Measurements from ENCODE around the gene CCDC33.

Gene CCDC33

DNA sequence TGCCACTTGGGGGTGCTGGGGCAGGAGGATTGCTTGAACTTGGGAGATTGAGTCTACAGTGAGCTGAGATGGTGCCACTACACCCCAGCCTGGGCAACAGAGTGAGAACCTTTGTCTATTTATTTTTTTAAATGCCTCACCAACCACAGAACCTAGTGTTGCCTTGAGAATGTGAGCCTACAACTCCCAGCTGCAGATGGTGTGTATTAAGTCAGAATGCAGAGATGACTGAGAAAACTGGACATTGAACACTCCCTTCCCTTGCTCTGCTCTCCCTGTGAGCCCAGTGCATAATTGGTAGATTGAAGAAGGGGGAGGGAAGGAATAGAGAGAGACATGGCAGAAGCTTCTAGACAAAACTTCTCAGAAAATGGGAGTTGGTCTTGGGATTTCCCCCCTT, 53.5 kb downstream of the CCDC33 start:
- no peak for DNase-seq (ENCODE audit: low read depth)

DNA sequence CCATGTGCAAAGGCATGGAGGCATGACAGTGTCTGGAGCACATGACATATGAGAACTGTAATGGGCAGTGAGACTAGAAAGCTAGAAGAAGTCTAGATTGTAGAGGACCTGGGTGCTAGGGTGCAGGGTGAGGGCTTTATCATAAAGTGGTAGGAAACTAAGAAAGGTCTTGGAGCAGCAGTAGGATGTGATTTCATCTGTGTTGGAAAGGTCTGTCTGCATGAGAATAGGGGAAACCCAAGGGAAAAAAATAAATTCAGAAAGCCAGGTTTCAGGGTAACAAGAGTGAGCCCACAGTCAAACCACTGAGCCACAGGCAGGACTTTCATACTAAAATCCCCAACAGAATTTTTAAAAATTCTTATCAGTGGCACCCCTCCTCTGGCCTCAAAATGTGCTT, 54.5 kb downstream of the CCDC33 start:
- no peak for DNase-seq (ENCODE audit: low read depth)

DNA sequence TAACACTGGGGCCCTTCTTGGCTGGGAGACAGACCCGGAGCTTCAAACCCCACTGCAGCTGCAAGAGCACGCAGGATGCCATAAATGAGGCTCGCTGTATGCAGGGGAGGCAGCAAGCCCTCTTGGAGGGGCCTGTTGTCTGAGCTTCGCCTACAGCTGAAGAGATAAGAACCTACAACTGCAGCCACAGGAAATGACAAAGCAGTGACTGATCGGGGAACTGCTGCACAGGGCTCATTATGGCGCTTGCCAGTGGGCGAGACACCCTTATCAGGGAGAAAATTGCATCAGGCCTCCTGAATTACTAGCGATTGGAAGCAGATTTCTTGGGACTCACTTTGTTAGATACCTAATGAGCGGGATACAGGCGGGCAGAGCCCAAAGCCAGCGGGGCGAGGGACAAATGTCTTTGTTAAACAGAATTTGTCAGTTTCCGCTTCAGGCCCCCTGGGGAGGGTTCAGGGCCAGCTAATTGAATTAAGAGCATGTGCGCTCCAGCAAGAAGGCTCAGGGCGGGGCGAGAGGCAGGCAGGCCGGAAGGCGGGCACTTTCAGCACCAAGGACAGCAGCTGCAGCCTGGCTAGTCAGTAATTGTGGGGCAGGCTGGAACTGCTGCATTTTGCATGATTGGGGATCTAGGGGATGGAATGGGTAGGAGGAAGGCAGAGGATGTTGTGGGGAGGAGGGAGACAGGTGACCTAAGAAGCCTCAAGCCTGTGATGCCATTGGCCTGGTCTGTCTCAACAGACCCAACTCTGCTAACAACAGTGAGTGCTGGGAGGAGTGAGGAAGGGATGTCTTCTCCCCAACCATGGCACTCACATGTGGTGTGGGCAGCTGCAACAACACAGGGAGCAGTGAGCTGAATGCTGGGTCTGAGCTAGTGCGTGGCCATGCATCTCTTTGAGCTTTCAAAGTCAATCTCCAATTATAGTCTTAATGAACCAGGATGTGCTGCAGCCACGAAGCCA, 55.3 kb downstream of the CCDC33 start:
- DNase-seq (ENCODE audit: low read depth): peak; percentile 49

DNA sequence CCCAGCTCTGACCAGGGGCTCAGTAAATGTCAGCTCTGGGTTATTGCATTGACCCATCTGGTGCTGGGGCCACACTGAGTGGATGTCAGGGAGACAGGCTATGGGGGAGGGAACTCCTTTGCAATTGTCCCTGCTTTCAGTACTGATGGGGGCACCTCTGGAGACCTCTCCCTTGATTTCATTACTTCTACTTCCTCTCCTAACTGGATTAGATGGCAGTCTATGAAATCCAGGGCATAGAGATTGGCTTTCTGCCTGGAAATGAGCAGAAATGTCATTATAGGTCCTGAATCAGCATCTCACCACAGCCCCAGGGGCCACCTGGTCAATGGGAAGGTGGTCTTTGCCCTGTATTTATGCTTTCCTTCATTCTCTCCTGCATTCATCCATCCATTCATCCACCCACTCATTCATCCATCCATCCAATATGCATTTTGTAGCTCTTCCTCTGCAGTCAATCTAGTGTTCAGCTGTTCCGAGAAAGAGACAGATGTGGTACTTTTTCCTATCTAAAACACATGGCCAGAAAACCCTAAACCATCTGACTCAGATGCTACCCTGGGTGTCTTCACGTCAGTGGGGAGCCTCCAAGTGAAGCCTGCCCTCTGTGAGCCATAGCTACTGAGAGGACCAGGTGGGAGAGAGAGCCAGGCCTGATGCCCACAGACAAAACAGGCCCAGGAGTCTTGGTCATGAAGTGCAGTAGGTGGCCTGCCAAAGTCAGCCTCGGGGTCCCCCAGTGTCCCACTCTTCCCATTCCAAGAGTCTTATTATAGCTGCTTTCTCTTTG, 57.1 kb downstream of the CCDC33 start:
- DNase-seq (ENCODE audit: low read depth): no peak

DNA sequence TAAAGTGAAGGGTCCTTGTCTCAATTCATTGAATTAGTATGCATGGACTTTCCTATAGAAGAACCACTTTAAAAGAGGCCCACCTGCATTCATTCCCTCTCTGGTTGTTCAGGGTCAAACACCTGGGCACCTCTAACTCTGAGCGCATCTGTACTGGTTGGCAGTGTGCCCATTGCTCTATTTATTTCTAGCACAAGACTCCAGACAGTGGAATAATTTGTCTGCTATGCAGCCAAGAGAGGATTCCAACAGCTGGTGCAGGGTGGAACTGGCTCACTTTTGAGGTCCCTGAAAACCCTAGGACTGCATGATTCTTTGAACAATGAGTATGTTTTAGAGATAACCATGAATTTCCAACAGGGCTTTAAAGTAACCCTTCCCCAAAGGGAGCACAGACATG, 57.9 kb downstream of the CCDC33 start:
- DNase-seq (ENCODE audit: low read depth): no peak

DNA sequence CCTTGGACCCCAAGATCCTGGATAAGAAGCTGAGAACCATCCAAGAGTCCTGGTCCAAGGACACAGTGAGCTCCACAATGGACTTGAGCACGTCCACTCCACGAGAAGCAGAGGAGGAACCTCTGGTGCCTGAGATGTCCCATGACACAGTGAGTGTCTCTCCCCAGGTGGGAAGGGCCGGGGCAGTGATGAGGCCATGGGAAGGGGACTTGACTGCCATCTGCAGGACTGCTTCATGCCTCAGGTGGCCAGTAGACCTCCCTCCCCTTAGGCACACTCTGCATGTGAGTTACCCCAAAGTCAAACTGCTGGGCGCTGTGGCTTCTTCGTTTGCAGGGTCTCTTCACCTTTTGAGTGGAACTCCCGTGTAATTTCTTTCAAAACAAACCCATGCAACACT, 59.7 kb downstream of the CCDC33 start:
- no peak for DNase-seq (ENCODE audit: low read depth)

DNA sequence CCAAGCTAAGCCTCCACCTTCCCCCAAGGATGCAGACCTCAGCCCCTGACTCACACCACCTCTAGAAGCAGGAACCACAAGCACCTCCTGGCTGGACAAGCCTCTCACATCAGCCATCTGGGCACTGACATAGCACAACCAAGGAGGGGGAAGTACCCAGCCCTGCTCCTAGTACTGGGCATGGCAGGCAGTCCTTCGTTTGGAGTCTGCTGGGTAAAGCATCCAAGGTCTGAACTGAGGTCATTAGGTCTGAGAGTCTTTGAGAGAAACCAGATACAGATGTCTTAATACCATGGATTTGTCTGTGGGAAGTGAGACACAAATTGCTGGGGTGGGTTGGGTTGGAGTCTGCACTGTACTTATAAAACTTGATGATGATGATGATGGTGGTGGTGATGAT, 61.8 kb downstream of the CCDC33 start:
- no peak for DNase-seq (ENCODE audit: low read depth)

DNA sequence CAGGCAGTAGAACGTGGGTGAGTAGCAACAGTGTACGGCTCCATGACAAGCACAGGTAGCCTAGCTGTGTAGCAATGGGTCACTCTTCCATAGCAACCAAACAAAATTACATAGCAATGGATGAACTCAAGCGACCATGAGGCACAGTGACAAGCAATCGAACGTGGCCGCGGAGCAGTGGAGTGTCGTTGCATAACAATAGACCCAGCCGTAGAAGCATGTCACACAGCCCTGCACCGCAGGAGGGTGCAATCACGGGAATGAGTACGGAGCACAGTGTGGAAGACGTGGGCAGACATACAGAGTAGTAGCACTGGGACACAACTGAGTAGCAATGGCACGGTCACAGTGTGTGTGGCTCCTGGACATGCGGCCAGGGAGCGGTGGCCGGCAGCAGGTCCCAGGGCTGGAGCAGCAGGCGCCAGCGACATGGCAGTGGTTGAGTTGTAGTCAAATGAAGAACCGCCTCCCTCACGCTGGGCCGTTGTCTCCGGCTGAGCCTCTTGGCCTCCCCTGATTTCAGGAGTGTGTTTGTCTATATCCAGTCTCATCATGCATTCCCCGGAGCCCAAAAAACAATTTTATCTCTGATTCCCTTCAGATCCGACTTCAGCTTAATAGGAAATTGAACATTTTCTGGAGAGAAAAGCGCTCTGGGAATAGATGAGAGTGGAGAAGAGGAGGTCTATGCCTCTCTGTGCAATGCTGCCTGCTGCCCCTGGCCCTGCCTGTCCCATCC, 64.1 kb downstream of the CCDC33 start:
- no peak for DNase-seq (ENCODE audit: low read depth)

DNA sequence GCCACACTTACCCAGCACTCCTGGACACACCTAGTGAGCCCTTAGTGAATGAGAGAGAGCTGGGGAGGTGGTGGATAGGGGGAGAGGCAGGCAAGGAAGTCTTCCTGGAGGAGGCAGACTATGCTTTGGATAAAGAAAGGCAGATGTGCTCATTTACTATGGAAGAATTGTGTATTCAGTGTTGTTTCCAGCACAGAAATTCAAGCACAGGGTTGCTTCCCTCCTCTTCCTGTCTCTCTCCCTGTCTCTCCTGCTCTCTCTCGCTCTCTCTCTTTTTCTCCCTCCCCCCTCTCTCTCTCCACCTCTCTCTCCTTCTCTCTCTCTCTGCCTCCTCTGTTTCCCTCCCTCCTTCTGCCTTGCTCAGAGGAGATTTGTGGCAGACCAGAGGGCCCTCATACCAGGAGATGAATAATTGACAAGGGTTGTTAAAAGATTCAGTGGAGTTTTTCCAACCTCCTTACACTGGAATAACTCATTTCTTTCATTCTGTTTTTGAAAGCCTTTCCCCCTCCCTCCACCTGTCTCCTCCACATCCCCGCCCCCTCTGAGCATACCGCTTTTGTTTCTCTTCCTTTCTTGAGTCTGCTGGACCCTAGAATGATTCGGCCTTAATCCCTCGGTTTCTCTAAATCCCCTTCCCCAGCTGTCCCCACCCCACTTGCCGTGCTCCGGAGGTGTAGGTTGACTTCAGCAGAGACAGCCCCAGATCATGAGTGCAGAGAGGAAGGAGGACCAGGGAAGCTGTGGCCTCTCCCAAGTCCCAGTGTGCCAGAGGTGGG, 65.6 kb downstream of the CCDC33 start:
- no peak for DNase-seq (ENCODE audit: low read depth)

DNA sequence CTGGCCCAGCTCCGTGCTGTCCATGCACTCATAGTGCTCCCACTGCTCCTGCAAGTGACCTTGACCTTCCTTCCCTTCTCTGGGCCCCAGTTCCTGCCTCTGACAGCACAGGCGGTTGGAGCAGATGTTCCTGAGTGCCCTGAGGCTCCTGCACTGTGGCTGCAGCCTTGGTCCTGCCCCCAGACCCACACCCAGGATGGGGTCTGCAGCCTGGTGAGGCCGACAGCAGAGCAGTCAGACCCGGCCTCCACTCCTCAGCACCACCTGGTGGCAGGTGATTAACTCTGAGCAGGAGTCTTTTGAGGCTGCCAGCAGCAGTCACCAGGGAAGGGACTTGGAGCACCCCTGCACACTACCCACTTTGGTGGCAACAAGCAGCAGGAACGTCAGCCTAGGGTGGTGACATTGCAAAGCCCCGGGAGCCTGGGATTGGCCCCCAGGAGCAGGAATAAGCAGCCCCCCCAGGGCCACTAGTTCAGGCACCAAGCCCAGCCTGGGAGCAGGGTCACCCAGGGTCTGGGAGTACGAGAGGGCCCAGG, 66.8 kb downstream of the CCDC33 start:
- DNase-seq (ENCODE audit: low read depth): no peak

DNA sequence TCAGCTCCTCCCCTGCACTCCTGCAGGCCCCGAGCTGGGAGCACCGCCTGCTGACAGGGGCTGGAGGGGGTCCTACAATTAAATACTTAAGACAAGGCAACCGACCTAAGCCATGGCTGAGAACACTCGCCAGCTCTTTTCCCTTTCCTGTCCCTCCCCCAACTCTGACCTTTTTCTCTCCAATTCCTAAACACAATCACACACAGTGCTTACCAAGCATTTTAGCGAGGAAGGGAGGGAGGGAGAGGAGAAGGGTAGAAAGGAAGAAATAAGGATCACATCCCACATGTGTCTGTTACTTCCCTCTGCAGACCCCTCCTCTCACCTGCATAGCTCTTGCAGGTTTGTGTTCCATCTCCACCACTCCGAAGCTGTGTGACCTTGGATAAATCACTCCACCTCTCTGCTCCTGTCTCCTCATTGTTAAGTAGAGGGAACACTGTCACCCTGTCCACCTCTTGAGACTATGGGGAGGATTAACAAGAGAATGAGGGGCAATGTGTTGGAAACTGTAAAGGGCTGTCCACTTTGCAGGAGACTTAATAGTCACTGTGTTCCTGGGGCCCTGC, 67.7 kb downstream of the CCDC33 start:
- DNase-seq (ENCODE audit: low read depth): no peak

DNA sequence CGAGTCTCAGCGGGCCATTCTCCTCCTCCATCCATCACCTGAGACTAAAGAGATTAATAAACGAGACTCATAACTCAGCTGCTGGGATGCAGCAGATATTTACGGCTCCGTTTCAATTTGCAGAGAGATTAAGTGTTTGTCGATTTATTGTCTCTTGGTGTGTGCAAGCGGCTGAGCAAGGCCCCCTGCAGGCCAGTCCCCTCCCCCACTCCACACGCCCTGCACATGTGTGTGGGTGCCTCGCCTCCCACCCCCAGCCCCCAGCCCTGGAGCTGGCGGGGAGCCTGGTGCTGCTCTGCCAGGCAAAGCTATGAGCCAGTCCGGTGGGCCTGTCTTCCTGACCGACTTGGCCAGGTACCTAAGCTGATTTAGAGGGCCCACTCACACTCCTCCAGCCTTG, 68.3 kb downstream of the CCDC33 start:
- no peak for DNase-seq (ENCODE audit: low read depth)

DNA sequence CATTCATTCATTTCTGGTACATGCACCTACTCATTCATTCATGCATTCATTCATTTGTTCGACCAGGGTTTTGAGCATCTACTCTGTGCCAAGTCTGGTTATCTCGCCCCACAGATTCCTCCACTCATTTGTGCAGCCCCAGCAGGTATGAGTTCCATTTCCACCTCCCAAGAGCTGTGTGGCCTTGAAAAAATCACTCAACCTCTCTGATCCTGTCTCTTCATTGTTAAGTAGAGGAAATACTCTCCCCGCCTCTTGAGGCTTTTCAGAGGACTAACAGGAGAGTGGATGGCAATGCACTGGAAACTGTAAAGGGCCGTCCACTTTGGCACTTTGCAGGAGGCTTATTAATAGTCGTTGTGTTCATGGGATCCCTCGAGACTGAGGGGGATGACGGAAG, 69.6 kb downstream of the CCDC33 start:
- DNase-seq (ENCODE audit: low read depth): no peak

DNA sequence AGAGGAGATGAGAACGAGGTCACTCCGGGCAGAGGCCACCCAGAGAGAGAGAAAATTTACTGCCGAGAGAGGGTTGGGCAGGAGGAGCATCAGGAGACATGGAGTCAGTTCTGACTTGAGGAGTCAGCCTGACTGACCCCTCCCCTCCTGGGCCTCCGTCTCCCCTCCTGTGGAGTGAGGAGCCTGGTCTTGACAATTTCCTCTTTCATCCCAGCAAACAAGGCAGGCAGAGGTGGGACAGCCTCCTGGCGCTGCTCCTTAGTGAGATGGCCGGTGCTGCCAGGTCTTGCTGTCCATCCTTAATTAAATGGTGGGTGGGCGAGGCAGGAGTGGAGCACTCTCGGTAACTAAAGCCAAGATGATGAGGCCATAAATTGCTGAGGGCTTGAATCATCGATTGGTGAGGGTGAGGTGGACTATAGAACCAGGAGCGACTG, 70.7 kb downstream of the CCDC33 start:
- DNase-seq (ENCODE audit: low read depth): no peak

DNA sequence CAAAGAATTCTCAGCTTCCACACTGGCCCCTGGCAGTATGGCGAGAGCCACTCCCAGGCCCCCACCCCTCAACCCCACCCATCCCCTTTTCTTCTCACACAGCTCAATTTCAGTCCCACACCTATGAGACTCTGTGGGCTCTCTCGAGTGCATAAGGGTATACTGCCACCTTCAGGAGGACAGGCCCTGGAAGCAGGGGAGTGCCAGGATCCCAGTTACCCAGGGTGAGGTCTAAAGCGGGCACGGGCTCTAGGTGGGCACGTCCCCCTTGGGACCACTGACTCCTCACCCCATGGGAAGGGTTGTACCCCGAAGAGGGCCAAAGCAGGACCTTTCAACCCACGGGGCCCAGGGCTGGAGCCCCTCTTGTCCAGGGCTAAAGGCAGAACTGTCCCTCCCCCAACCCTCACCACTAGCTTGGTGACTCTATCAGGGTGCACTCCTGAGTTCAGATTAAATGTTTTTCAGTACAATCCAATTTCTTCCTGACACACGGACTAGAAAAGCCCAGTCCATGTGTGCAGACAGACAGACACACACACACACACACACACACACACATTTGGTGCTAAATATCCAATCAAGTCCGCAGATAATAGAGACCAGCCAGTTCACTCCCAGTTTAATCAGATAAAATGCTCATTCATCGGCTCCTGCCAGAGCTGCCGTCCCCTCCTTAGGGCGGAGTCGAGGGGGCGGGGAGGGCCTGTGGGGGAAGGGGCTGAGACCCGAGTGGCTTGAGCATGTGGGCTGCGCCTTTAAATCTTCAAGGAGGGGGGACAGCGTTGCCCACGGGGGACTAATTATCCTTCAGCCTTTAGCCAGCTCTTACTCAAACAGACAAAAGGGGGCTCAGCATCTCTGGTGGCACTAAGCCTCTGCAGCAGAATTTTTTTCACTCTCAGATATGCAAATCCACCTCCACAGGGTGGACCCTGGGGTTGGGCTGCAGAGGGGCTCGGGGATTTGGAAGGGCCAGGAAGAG, 72.0 kb downstream of the CCDC33 start:
- no peak for DNase-seq (ENCODE audit: low read depth)

DNA sequence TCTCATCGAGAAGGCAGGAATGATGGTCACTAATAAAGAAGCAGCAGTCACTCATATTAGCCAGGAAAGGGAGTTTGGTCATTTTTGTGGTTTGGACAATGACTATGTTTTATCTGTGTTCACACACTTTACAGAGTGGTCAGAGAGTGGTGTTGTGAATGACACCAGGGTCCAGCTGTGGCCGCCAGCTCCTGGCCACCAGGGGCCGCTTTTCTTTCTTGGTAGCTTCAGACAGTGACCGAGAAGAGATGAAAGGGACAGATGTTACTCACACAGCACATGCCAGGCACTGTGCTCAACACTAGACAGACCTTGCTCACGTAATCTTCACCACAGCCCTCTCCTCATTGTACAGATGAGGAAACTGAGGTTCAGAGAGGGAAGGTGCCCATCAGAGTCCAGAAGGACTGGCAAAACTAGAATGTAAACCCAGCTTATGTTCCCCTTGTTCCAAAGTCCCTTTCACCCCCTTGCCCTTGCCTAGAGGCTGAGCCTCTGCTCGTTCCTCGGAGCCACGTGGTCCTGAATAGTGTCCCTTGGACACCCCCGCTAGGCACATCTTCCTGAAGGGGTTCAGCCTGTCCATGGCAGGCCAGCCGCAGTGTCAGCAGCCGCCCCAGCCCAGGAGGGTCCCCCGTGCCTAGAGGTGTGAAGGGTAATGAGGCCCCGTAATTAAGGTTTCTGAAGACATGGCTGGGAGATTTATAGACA, 75.8 kb downstream of the CCDC33 start:
- DNase-seq (ENCODE audit: low read depth): no peak

DNA sequence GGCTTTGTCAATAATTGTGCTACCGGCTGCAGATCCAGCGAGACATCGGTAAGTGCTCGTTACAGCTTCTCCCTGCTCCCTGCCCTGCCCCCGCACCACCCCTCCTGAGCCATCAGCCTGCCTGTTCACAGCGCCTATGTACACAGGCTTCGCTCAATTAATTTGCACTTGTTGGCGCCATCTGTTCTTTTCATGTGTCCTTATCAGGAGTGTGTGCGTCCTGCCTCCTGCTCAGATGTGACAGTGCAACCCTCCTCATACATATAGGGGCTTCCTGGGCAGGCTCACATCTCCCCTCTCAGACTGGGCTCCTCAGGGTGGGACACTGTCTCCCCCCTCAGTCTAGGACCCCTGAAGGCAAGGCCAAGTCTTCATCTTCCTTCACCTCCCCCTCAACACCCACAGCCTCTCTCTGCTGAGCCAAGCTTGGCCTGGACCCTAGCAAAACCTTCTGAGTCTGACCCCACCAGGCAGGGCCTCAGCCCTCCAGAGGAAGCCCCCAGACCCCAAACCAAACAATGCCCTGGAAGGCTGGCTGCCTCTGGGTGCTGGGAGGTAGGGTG, 76.4 kb downstream of the CCDC33 start:
- no peak for DNase-seq (ENCODE audit: low read depth)

DNA sequence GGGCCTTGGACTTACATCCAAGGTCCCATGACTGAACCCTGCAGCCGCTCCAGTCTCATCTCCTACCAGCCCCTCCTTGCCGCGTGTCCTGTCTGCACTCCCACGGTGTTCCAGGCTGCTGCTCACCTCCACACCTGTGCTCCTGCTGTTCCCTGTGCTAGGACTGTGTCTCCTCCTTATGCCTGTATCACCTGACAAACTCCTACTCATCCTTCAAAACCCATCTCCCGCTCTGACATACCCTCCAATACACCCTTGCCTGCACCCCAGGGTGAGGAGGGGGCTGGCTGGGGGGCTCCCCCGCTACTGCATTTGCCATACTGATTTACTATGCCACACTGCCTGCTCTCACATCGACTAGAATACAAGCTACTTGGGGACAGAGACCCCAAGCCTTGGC, 77.8 kb downstream of the CCDC33 start:
- no peak for DNase-seq (ENCODE audit: low read depth)
